GM21619 (cell line): ENCODE measurements around the gene WDR62.

Experiments
- ATAC-seq: cut with Tn5 transposase; IDR thresholded peaks from one replicate; pipeline ENCODE4 v1.9.1; 2021; ENCODE audit not compliant: unreplicated experiment

The WDR62 gene

DNA sequence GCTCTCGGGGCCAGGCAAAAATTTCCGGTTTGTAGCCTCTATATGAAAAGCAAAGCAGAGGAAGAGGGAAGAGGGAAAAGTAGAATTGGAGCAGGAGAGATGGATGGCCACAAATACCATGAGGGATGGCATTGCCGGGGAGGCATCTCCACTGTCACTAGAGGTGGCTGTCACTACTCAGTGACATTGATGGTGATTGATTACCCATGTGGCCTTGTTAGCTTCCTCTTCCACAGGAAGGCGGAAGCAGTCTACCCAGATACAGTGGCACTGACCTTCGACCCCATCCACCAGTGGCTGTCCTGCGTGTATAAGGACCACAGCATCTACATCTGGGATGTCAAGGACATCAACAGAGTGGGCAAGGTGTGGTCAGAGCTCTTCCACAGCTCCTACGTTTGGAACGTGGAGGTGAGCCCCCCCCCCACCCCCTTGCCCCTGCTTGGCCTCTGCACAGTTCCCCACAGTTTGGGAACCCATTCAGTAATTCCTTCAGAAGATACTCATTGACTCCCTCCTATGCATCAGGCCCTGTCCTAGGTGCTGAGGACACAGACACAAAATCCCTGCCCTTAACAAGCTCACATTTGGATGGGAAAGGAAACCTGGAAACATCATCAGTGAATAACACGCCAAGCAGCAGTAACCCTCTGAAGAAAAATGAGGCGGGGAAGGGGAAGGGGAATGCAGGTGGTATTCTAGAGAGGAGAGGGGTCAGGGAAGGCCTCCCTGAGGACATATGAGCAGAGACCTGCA is 18.6 kb downstream of the WDR62 start:
- ATAC-seq: no peak

DNA sequence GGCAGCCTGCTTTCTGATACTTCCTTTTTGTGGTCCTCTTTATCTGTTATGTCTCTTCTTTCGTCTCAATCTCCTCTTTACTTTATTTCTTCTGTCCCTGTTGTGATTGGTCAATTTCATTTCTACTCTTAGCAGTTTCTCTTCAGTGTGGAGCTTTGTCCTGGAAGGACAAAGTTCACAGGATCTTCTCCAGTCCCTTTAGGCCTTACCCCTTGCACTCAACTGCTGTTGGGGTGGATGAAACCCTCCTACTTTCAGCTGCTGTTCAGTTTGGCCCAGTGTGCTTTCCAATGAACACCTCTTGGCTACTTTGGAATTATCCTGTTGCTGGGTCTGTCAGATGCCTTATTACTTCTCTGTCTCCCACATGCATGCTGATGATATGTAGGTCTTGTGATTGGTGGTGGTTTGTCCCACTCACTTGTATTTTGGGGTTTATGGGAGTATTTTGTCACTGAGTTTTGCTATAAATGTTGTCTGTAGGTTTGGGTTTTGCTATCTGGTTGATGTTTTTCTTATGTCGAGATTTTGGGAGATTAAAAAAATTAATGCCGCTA is 24.8 kb downstream of the WDR62 start:
- no peak for ATAC-seq

DNA sequence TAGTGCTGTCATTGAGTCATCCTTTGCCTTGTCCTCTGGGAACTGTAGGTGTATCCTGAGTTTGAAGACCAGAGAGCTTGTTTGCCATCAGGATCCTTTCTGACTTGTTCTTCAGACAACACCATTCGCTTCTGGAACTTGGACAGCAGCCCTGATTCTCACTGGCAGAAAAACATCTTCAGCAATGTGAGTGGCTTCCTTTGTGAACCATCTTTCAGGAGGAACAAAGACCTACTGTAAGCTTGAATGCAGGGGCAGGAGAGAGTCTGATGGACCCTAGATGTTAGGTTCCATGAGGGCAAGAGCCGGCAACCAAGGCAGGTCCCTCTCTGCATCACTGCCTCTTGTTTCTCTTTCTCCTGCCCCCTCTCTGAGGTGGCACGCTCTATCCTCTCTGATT is 26.7 kb downstream of the WDR62 start:
- ATAC-seq: no peak

DNA sequence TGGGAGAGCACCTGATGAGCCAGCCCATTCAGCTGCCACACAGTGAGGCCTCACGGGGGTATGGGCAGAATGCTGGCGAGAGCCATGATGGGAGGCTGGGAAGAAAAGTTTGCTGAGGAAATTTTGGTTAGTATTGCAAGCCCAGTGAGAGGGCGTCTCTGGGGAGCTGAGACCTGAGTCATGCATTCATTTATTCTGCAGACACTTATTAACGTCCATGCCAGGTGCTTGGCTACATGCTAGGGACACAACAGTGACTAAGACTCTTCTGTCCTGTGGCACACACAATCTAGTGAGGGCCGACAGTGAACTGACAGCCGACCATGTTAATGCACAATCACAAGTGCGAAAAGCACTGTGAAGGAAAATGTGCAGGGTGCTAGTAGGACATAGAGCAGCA is 27.2 kb downstream of the WDR62 start:
- no peak for ATAC-seq

DNA sequence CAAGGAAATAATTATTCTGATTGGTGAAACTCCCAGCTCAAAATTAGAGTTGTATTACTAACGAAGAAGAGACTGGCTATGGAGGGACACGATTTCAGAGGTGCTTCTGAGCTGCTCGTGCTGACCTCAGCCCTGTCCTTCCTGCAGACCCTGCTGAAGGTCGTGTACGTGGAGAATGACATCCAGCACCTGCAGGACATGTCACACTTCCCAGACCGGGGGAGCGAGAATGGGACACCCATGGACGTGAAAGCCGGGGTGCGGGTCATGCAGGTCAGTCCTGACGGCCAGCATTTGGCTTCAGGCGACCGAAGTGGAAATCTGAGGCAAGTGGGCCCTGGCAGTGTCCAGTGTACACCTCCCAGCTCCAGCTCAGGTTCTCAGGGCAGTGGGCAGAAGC is 28.2 kb downstream of the WDR62 start:
- no peak for ATAC-seq

DNA sequence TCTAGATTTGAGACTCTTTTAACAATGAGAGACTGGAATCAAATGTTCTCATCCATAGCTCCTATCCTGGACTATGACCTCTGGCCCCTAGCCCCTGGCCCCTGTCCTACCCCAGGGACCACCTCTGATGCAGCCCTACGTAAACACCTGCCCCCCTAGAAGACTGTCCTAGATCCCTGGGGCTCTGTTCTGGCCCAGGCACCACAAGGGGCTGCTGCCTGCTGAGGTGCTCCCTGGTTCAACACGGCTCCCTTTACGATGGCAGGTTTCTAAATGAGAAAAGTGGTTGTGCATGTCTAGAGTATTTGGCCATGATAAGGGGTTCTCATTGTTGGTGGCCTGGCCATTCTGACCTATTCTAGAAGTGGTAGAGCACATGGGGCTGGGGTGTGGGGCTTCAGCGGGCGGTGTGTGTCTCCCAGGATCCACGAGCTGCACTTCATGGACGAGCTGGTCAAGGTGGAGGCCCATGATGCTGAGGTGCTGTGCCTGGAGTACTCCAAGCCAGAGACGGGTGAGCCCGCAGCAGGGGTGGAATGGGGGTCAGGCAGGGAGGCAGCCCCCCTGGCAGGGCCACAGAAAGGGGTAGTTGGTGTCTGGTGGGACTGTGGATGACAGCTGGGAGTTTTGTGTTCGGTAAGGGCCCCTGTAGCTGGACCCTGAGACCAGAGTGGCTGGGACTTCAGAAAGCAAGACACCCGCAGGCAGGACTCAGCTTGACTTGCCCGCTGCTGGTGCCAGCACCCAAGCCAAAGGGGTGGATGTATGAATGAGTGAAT is 29.7 kb downstream of the WDR62 start:
- no peak for ATAC-seq

DNA sequence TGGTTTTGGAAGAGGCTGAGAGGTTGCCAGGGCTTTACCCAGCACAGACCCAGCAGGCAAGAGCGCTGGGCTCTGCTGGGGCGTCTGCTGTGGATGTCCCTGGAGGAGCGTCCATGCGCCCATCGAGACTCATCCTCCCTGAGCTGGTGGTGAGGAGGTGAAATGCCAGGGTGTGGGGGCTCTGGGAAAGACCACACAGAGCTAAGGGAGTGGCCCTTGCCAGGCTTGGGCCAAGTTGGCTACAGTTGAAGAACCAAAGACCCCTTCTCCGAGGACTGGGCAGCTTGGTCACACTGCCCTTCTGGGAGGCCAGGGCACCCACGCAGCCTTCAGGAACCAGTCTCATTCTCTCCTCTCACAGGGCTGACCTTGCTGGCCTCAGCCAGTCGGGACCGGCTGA is 31.6 kb downstream of the WDR62 start:
- no peak for ATAC-seq

DNA sequence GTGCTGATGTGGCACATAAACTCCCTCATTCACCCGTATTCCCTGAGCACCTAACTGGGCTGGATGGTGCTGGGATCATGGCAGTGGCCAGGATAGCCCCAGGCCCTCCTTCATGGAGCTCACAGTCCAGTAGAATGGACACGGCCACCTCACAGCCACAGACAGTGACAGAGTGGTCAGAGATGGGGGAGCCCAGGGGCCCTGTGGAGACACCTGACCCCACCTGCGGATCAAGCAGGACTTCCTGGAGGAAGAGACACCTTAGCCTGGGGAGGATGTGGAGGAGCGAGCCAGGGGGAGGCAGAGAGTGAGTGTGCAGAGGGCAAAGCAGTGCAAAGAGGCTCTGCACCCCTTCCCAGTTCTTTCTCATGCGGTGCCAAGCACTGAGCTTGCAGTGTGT is 35.1 kb downstream of the WDR62 start:
- no peak for ATAC-seq

DNA sequence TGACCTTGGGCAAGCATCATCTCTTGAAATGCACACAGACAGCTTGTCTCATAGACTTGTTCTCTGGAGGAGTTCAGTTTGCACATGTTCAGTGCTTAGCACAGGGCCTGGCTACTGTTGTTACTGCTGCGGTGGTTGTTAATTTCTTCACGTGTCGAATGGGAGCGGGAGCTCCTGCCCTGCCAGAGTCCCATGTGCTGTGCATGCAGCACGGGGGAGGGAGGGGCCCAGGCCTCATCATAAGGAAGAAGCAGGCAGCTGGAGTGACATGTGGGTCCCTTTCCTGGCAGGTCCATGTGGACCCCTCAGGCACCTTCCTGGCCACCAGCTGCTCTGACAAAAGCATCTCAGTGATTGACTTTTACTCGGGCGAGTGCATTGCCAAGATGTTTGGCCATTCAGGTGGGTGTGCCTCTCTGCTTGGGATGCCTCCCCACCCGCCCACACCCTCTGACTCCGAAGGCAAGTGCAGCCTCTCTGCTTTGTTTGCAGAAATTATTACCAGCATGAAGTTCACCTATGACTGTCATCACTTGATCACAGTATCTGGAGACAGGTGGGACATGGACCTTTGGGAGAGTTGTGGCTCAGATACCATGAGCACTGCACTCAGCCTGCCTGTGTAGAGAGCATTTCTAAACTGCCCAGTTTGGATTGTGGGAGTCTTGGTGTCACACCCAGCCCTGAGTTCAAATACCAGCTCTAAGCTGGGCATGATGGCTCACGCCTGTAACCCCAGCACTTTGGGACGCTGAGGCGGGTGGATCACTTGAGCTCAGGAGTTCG is 36.4 kb downstream of the WDR62 start:
- no peak for ATAC-seq

DNA sequence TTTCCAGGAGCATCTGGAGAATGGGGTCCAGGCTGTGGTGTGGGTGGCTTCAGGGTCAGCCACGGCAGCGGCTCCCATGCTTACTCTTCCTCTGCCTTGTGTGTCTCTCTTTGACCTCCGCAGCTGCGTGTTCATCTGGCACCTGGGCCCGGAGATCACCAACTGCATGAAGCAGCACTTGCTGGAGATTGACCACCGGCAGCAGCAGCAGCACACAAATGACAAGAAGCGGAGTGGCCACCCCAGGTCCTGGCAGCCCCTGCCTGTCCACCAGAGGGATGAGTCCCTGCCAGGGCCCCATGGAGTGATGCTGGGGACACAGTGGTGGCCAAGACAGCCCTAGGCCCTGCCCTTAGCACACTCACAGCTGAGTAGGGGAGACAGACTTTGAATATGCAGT is 37.9 kb downstream of the WDR62 start:
- ATAC-seq: no peak

DNA sequence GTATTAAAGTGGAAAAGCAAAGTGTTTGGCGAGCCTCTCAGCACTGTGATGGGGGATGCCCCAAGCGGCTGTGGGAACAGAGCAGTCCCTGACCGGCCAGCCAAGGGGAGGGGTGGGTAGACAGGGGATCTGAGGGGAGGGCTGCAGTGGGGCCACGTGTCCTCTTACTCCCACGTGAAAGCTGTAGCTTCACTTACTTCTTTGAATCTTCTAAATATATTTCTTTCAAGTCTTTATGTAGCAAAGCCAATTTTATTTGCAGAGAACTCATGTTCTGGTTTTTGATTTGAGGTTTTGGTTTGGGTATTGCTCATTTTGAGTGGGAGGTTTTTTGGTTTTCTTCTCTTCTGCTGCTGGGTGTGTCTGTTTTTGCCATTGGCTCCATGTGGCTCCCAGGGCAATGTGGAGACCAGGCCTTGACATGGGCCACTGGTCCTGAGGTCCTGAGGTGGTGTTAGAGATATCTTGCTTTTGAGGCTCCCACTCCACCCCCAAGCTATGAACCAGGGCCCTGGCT is 38.5 kb downstream of the WDR62 start:
- ATAC-seq: no peak

DNA sequence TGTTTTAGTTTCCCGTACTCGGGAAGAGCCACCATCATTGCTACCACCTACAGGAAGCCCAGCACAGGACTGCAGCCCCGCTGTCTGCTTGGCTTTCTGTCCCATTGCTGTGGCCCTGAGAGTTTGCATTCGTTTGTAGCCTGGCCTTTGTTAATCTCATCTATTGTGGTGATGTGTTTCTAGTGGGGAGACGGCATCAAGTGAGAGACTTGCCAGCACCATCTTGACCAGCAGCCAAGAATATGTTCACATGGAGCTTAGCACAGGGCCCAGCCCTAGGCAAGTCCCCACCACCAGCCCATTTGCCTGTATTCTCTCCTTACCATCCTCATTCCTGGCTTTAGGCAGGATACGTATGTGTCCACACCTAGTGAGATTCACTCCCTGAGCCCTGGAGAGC is 39.0 kb downstream of the WDR62 start:
- ATAC-seq: no peak

DNA sequence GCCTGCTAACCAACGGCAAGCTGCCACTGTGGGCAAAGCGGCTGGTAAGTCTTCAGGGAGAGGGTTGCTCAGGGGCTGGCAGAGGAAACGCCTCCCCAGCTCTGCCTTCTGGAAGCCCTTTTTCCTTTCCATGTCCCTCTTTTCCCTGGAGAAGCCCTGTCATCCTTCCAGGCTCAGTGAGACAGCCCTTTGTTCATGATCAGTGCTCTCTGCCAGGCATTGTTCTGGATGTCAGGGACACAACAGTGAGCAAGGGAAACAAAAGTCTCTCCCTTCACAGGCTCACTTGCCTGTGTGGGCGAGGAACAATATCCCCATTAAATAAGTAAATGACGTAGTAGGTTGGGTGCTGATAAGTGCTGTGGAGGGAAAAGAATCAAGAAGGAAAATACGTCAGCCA is 42.3 kb downstream of the WDR62 start:
- no peak for ATAC-seq

DNA sequence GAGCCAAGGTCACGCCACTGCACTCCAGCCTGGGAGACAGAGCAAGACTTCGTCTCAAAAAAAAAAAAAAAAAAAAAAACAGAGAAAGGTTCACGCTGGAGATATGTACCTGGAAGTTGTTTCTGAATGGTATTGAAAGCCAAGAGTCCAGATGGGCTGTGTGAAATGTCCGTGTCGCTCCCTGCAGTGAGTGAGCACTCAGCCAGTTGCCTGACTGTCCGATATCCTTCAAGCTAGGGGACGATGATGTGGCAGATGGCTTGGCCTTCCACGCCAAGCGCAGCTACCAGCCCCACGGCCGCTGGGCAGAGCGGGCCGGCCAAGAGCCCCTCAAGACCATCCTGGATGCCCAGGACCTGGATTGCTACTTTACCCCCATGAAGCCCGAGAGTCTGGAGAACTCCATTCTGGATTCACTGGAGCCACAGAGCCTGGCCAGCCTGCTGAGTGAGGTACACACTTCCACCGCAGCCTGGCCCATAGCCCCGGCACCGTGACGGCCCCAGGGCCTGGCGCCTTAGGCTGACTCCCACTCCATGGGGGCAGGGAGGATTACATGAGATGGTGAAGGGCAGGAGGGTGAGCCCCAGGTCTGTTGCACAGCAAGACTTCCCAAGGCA is 44.6 kb downstream of the WDR62 start:
- ATAC-seq: no peak

DNA sequence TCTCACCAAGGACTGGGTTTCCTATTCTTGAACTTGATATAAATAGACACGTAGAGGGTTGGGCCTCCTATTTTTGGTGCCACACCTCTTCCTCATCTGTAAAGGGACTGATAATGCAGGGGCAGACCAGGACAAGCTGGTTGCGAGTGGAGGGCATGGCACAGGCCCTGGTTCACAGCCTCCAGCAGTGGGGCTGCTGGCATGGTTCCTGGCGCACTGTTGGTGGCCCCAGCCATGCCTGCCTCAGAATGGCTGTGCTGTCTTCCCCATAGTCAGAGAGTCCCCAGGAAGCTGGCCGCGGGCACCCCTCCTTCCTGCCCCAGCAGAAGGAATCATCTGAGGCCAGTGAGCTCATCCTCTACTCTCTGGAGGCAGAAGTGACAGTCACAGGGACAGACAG is 45.8 kb downstream of the WDR62 start:
- ATAC-seq: no peak

DNA sequence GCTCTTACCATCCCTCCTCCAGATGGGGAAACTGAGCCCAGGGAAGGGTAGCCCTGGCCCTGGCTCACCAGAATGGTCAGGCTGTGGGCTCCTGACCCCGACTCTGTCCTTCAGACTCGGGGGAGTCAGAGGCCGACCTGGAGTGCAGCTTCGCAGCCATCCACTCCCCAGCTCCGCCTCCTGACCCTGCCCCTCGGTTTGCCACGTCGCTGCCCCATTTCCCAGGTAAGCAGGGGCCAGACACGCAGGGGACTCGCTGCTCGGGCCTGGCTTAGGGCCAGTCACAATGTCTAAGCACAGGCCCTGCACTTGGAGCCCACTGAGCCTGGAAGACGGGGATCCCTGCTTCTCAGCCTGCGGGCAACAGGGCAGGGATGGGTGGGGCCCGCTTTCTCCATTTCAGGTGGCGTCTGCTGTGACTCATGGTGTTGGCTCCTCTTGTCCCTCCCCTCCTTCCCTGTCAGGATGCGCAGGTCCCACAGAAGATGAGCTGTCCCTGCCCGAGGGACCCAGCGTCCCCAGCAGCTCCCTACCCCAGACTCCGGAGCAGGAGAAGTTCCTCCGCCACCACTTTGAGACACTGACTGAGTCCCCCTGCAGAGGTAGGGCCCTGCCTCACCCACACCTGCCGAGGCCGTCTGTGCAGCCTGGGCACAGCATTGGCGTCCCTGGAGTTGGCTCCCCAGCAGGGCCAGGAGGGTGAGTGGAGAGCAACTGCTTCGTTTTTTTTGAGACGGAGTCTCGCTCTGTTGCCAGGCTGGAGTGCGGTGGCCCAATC is 47.0 kb downstream of the WDR62 start:
- no peak for ATAC-seq

DNA sequence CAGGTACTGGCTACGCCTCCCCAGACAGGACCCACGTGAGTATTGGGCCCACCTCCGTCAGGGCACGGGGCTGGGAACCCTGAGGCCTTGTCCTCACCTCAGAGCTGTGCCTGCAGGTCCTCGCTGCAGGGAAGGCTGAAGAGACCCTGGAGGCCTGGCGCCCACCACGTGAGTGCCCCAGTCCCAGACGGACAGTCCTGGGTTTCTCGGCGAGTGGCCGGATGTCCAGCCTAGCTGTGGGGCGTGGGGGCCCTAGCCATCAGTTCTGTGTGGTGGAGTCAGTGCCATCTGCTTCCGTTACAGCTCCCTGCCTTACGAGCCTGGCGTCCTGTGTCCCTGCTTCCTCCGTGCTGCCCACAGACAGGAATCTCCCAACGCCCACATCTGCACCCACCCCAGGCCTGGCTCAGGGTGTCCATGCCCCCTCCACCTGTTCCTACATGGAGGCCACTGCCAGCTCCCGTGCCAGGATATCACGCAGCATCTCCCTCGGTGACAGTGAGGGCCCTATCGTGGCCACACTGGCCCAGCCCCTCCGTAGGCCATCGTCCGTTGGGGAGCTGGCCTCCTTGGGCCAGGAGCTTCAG is 48.4 kb downstream of the WDR62 start:
- no peak for ATAC-seq

DNA sequence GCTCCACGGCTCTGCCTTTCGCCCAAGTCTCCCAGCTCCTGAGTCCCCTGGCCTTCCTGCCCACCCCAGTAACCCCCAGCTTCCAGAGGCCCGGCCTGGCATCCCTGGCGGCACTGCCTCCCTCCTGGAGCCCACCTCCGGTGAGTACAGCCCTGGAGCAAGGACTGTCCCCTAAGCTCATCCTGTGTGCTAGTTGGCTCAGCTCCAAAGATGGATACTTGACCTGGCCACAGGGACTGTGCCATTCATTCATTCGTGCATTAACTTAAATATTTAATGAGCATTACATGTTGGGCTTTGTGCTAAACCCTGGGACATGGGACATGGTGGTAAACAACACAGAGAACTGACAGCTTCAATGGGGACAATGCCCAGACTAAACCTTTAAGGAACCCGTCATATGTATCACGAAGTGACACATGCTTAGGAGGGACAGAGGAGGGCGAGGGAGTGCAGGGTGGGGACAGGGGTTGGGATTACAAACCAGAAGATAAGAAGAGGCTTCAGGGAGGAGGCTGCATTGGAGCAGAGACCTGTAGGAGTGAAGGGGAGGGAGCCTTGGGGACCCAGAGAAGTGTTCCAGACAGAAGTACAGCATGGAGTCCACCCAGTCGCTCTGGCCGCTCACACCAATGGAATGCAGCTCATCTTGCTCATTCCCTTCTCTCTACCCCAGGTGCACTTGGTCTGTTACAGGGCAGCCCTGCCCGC is 49.3 kb downstream of the WDR62 start:
- ATAC-seq: no peak

DNA sequence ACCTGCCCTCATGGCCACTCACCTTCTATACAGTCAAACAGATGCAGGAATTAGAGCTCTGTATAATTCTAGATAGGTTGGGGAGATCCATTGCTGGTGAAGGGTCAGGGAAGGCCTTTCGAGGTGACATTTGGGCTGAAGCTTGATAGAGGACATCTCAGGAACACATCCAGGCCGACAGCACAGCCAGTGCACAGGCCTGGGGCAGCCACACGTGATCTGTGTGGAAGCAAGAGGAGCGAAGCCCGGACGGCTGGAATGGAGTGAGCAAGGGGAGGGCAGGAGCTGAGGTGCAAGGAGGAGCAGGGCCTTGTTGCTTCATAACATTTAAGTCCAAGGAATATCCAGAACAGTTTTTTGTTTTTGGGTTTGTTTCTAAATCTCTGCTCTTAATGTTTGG is 51.7 kb downstream of the WDR62 start:
- no peak for ATAC-seq
